ENCODE measurements around the gene PHYH. TPM values are rescaled to one million over a fixed set of nuclear protein-coding genes. Genes with fewer than 3 reads are reported as not detected.
"Not testable (repeated sequence)": the region's sequence is repeated elsewhere in the genome, so short reads cannot be mapped to it uniquely, and the experiment has no call there.

PHYH gene
- total RNA-seq, 2 donors from 2014 or later, result 22.1 to 23.4 TPM

GRCh38 chr10:13241613-13242012 is 58.3 kb downstream of the PHYH start:
- intact Hi-C loops (cut with DNase I), result no loop called here
- Histone ChIP-seq H3K27me3 (no peaks in the 10 kb centered on the region), H3K27ac (no peak overlapping the region), H3K4me1 (no peaks in the 10 kb centered on the region), H3K9me3 (no peaks in the 10 kb centered on the region), H3K36me3 (replicated peaks in 1 of 2; ENCODE audit: insufficient read depth in 1 of 2, low read depth in 2 of 2) (no peaks in the 10 kb centered on the region), H3K4me3 (no peak overlapping the region)
- 62 to 72% methylated on average over 1 to 3 of the region's 3 CpGs for WGBS, 2 donors
- ATAC-seq (no peak), DNase-seq (no peak)
- TF ChIP-seq POLR2A (IDR thresholded peaks at IDR 0.05), result no peak
- TF ChIP-seq CTCF (IDR thresholded peaks at IDR 0.05), result no peak

- DNase-seq (no peak), ATAC-seq (no peak)
- WGBS, 2 donors, result 81 to 86% methylated on average over 7 of the region's 7 CpGs
- Histone ChIP-seq H3K4me1 (no peaks in the 10 kb centered on the region), H3K36me3 (replicated peaks in 1 of 2; ENCODE audit: insufficient read depth in 1 of 2, low read depth in 2 of 2) (no peaks in the 10 kb centered on the region), H3K4me3 (no peak overlapping the region), H3K27ac (no peak overlapping the region), H3K9me3 (no peaks in the 10 kb centered on the region), H3K27me3 (no peaks in the 10 kb centered on the region)
- TF ChIP-seq CTCF (IDR thresholded peaks at IDR 0.05), result no peak
- TF ChIP-seq POLR2A (IDR thresholded peaks at IDR 0.05), result no peak
- intact Hi-C loops (cut with DNase I), result no loop called here
Observed at GRCh38 chr10:13239923-13240322, 59.9 kb downstream of the PHYH start.

GRCh38 chr10:13238271-13239077 is 61.4 kb downstream of the PHYH start:
- H3K27ac ChIP-seq, result no peak overlapping the region
- intact Hi-C loops (cut with DNase I), result no loop called here
- ATAC-seq, result no peak
- H3K4me3 ChIP-seq, result no peak overlapping the region
- DNase-seq, result no peak
- 72 to 79% methylated on average over 12 to 16 of the region's 16 CpGs for WGBS, 2 donors
- TF ChIP-seq POLR2A (IDR thresholded peaks at IDR 0.05) (no peak), CTCF (IDR thresholded peaks at IDR 0.05) (no peak)
- no peaks in the 10 kb centered on the region for H3K9me3 ChIP-seq
- no peaks in the 10 kb centered on the region for H3K27me3 ChIP-seq
- H3K4me1 ChIP-seq, result no peaks in the 10 kb centered on the region
- H3K36me3 ChIP-seq (replicated peaks in 1 of 2; ENCODE audit: insufficient read depth in 1 of 2, low read depth in 2 of 2), result no peaks in the 10 kb centered on the region

GRCh38 chr10:13236638-13237037 is 63.2 kb downstream of the PHYH start:
- 68 to 69% methylated on average over 8 of the region's 8 CpGs for WGBS, 2 donors
- H3K4me3 ChIP-seq, result no peak overlapping the region
- H3K27ac ChIP-seq, result no peak overlapping the region
- no peaks in the 10 kb centered on the region for H3K36me3 ChIP-seq (replicated peaks in 1 of 2; ENCODE audit: insufficient read depth in 1 of 2, low read depth in 2 of 2)
- DNase-seq (no peak), ATAC-seq (no peak)
- no peaks in the 10 kb centered on the region for H3K27me3 ChIP-seq
- H3K4me1 ChIP-seq, result no peaks in the 10 kb centered on the region
- intact Hi-C loops (cut with DNase I), result no loop called here
- no peaks in the 10 kb centered on the region for H3K9me3 ChIP-seq
- TF ChIP-seq CTCF (IDR thresholded peaks at IDR 0.05) (no peak), POLR2A (IDR thresholded peaks at IDR 0.05) (no peak)

GRCh38 chr10:13234736-13235135 is 65.1 kb downstream of the PHYH start:
- H3K4me1 ChIP-seq; H3K27me3 ChIP-seq; H3K9me3 ChIP-seq; intact Hi-C loops (cut with DNase I); H3K4me3 ChIP-seq; ATAC-seq; DNase-seq; H3K36me3 ChIP-seq (replicated peaks in 1 of 2; ENCODE audit: insufficient read depth in 1 of 2, low read depth in 2 of 2); H3K27ac ChIP-seq: not testable (repeated sequence)
- 76 to 77% methylated on average over 12 to 13 of the region's 13 CpGs for WGBS, 2 donors

All from body of pancreas (tissue), 4 donors.